ENCODE results near the gene CFAP100. TPM values are rescaled to one million over a fixed set of nuclear protein-coding genes. Genes with fewer than 3 reads are reported as not detected.
A peak's percentile ranks its signal among the peaks of the same experiment; 100 is the strongest.

The CFAP100 gene
- 3.7 TPM for total RNA-seq

- no peak for FAIRE-seq
- peak; percentile 47 to 62 for DNase-seq (ENCODE audit: low spot score in 2 of 2)
Observed at GRCh38 chr3:126394179-126394976, at the start of gene CFAP100. TSS of gene CFAP100 (plus strand) at chr3:126394909. CDS start at chr3:126396001, 1,092 bp downstream.

GRCh38 chr3:126345231-126345630 lies 49.5 kb upstream of the CFAP100 start:
- DNase-seq (ENCODE audit: low spot score in 2 of 2) = no peak
- FAIRE-seq = no peak

DNA sequence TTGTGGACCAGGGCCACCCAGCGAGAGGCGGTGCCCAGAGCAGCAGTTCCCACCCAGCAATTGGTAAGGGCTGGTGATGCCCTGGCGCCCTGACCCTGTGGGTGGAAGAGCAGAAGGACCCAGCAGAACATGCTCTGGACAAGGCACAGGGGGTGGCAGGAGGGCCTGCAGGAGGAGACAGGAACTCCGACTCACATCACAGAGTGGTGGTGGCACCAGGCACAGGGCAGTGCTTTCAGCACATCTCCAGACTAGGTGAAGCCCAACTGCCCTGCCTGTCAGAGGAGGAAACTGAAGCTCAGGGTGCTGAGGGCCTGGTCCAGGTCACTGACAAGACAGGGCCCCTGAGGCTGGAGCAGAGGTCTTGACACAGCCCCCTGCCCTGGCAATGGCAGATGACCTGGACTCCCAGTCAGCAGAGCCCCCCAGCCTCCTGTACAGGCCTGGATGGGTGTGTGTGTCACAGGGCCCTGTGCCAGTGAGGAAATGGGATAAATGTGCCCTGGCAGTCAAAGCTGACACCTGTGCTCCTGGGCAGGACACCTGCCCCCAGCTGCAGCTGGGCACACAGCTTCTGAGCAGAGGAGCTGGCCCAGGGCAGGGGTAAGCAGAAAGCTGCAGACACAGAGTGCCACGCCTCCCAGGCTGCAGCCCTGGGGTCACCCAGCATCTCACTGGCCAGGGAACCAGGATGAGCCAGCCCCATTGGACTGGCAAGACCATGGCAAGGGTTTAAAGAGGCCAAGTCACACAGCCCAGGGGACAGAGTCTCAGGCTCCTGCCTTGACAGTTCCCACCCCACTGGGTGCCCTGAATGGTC lies 48.9 kb upstream of the CFAP100 start:
- DNase-seq (ENCODE audit: low spot score in 2 of 2) (no peak), FAIRE-seq (no peak)

DNA sequence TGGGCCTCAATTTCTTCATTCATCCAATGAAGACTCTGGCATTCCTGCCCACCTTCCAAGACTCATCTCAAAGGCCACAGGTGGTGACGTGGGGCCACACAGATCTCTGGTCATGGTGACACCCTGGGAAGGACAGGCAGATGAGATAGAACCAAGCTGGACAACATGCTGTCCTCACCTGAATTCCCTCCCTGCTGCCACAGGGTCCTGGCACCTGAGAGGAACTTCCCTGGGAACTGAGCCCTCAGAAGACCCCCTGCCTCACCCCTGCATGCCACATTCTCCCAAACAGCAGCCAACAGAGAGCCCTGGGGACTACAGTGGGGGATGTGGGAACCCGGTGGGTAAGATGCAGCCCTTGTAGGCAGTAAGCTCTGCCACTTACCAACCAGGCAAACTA lies 48.2 kb upstream of the CFAP100 start:
- no peak for FAIRE-seq

GRCh38 chr3:126347543-126348161 lies 47.1 kb upstream of the CFAP100 start:
- FAIRE-seq (no peak), DNase-seq (ENCODE audit: low spot score in 2 of 2) (no peak)

More for the DNA sequence above, 48.2 kb upstream of the CFAP100 start:
- no peak for DNase-seq (ENCODE audit: low spot score in 2 of 2)

- FAIRE-seq (no peak), DNase-seq (ENCODE audit: low spot score in 2 of 2) (no peak)
Observed at GRCh38 chr3:126348308-126348920, 46.3 kb upstream of the CFAP100 start.

DNA sequence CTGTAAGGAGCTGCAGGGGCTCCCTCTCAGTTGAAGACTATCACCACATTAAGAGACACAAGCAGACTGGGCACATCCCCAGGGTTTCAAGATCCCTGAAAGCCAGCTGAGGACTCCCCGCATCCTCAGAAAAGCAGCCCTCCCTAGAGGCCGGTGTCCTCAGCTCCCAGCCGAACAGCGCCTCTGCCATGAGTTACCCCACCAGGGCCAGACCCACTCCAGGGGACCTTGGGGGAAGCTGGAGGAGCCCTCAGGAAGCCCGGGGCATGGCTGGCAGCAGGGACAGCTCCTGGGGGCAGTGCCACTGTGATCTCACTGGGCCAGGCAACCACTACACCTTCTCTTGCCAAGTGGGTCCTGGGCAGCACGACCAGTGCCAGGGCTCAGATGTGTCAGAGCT lies 45.6 kb upstream of the CFAP100 start:
- DNase-seq (ENCODE audit: low spot score in 2 of 2) (no peak), FAIRE-seq (no peak)

DNA sequence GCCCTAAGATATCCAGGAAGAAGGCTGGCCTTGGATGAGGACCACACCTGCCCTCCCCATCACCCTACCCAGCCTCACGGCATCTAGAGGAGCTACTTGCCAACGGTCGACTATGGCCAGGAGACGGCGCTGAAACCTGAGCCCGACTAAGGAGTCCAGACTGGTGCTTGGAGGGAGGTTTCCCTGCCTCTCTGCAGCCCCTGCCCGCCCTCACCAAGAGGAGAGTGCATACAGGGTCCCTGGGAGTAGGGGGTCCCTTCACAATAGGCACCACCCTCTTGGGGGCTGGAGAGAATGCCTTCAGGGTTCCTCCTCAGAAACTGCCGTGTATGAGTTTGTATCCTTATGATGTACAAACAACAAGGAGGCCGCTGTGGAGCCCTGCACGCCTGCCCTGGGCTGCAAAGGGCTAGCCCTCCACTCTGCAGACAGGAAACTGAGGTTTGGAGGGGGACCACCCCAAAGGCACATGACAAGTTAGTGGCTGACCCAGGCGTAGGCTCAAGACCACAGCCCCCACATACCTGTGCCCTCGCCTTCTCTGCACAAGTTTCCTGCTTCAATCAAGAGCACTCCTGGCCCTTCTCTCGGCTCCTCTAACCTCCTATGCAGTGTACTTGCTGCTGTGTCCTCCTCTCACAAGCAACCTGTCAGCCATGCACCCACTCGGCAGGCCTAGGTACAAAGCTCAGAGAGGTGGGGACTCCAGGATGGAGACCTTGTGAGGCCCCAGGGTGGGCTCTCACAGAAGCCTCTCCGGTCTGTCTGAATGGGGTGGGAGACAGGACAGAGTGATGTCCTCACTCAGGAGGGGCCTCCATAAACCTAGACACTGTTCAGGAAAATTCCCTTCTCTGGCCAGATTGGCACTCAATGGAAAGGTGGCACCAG lies 44.9 kb upstream of the CFAP100 start:
- DNase-seq (ENCODE audit: low spot score in 2 of 2) = no peak
- FAIRE-seq = no peak

- FAIRE-seq (no peak), DNase-seq (ENCODE audit: low spot score in 2 of 2) (no peak)
Observed at GRCh38 chr3:126350502-126351085, 44.1 kb upstream of the CFAP100 start.

DNA sequence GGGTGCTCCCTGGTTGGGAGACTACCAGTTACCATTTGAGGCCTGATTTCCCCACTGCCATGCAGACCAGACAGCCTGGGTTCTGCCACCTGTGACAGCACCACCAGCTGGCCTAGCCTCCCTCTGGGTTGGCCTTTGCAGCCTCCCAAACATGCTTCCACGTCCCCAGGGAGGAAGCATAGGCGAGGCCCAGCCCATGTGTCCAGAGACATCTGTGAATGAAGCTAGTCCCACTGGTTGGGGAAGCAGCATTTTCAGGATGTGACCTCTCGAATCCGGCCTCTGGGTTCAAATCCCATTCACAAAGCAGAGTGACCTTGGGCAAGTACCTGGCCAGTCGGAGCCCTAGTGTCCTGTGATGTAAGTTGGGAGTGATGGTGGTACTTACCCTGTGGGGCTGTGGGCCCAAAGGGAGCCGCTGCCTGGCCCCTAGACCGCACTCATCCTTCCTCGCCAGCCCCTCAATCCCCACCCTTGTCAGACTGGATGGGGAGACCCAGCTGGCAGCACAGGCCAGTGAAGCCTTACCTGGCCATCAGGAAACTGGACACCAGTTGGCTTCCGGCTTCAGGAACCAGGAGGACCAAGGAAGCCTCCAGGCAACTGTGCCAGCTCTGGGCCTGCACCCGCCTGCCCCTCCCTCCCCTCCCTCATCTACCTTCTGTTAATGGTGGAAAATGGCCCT lies 43.5 kb upstream of the CFAP100 start:
- FAIRE-seq (no peak), DNase-seq (ENCODE audit: low spot score in 2 of 2) (no peak)

DNA sequence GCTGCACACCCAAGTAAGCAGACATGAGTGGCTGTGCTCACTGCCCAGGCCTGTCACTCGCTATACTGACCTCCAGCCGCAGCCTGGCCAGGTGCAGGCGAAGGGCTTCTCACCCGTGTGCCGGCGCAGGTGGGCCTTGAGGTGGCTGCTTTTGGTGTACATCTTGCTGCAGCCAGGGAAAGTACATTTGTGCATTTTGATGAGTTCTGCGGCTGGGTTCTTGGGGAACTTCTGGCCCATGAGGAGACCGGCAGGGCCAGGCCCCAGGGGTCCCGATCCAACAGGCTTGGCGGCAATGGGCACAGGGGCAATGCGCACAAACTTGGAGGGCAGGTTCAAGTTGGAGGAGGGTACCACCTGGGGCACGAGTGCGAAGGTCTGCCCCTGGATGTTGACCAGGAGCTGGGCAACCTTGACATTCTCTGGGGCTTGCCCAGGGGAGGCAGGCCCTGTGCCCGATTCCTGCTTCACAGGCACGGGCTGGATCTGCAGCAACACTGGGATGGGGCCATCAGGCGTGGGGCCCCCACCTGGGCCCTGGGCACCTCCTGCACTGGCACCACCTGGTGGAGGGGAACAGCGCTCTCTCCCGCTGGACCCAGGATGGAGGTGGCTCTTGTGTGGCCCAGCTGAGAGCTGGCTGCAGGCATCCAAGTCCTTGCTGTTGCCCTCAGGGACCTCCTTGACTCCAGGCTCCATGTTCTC lies 42.8 kb upstream of the CFAP100 start:
- FAIRE-seq (no peak), DNase-seq (ENCODE audit: low spot score in 2 of 2) (no peak)

- DNase-seq (ENCODE audit: low spot score in 2 of 2) (no peak), FAIRE-seq (no peak)
Observed at GRCh38 chr3:126352476-126353454, 41.9 kb upstream of the CFAP100 start.

GRCh38 chr3:126353694-126354321 lies 40.9 kb upstream of the CFAP100 start:
- no peak for DNase-seq (ENCODE audit: low spot score in 2 of 2)
- no peak for FAIRE-seq

- no peak for FAIRE-seq
- DNase-seq (ENCODE audit: low spot score in 2 of 2) = no peak
Observed at GRCh38 chr3:126354776-126355175, 39.9 kb upstream of the CFAP100 start.

DNA sequence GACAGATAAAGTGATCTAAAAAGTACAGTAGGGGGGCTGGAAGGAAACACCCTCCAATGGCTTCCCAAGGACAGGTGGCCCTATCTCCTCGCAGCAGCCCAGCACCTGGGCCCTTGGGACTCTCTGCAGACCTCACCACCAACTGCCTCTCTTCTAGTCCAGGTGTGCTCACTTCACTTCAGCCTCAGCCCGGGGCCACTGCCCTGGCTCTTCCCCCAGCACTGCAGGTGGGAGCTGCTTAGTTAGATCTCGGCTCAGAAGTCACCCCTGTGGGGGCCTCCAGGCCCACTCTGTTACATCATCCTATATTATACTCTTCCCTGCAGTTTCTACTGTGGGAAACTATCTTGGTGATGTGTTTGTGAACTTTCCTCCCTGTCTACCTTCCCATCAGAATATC lies 39.5 kb upstream of the CFAP100 start:
- no peak for FAIRE-seq

GRCh38 chr3:126355777-126356372 lies 38.8 kb upstream of the CFAP100 start:
- FAIRE-seq (no peak), DNase-seq (ENCODE audit: low spot score in 2 of 2) (peak; percentile 97 to 98)

More for the DNA sequence above, 39.5 kb upstream of the CFAP100 start:
- DNase-seq (ENCODE audit: low spot score in 2 of 2) = no peak
